Measurements from ENCODE around the gene MCMBP. TPM values are rescaled to one million over a fixed set of nuclear protein-coding genes. Genes with fewer than 3 reads are reported as not detected.

MCMBP gene
- polyA plus RNA-seq, 1 donor (not counting 4 experiments of a cell fraction or from before 2014, with no cell fraction given) = 74.4 TPM

- H3K4me2 ChIP-seq (ENCODE audit: control insufficient read depth, extremely low read depth, insufficient read depth, low read depth, low read length) = no peak overlapping the region
- no peak overlapping the region for H3K9ac ChIP-seq (ENCODE audit: control insufficient read depth, extremely low read depth, insufficient read depth, low read length)
- H3K27ac ChIP-seq (ENCODE audit: control insufficient read depth, insufficient read depth, low read length) = no peak overlapping the region
- peaks cover 0 to 6% of the 10 kb centered on the region in 2 experiments for H3K36me3 ChIP-seq (ENCODE audit: control insufficient read depth in 2 of 2, extremely low read depth in 1 of 2, insufficient read depth in 2 of 2, low read length in 2 of 2)
- H4K20me1 ChIP-seq (ENCODE audit: control insufficient read depth, extremely low read depth, insufficient read depth, low read length) = no peaks in the 10 kb centered on the region
- dilution Hi-C loops (cut with MboI; ENCODE audit: extremely low pct_ligation_motif_present, low sequenced_read_pairs) = no loop called here
- no peak overlapping the region for H3K4me3 ChIP-seq (ENCODE audit: control insufficient read depth in 2 of 3, extremely low read depth in 1 of 3, insufficient read depth in 2 of 3, low read depth in 1 of 3, low read length in 3 of 3)
- no peak for DNase-seq (ENCODE audit: low read depth, low spot score)
- TF ChIP-seq CTCF (optimal IDR thresholded peaks at IDR 0.05 in 1 of 3, IDR thresholded peaks at IDR 0.05 in 1 of 3, conservative IDR thresholded peaks at IDR 0.05 in 1 of 3; ENCODE audit: extremely low read depth in 1 of 3, insufficient read depth in 2 of 3, low read length in 3 of 3) (no peak), EZH2 (IDR thresholded peaks at IDR 0.05; ENCODE audit: low read length) (no peak)
- no peaks in the 10 kb centered on the region for H3K4me1 ChIP-seq (ENCODE audit: control insufficient read depth, extremely low read depth, insufficient read depth, low read length)
- no peaks in the 10 kb centered on the region for H3K27me3 ChIP-seq (ENCODE audit: control insufficient read depth, extremely low read depth, insufficient read depth, low read length)
- H3K9me1 ChIP-seq (ENCODE audit: control insufficient read depth, extremely low read depth, insufficient read depth, low read length) = no peaks in the 10 kb centered on the region
- H2AFZ ChIP-seq (ENCODE audit: control insufficient read depth, low read length) = no peak overlapping the region
- FAIRE-seq = no peak
- H3K9me3 ChIP-seq (ENCODE audit: control insufficient read depth, low read depth, low read length) = no peaks in the 10 kb centered on the region
- H3K79me2 ChIP-seq (ENCODE audit: control insufficient read depth, insufficient read depth, low read length) = no peaks in the 10 kb centered on the region
Observed at GRCh38 chr10:119803264-119803663, 69.4 kb downstream of the MCMBP start.

DNA sequence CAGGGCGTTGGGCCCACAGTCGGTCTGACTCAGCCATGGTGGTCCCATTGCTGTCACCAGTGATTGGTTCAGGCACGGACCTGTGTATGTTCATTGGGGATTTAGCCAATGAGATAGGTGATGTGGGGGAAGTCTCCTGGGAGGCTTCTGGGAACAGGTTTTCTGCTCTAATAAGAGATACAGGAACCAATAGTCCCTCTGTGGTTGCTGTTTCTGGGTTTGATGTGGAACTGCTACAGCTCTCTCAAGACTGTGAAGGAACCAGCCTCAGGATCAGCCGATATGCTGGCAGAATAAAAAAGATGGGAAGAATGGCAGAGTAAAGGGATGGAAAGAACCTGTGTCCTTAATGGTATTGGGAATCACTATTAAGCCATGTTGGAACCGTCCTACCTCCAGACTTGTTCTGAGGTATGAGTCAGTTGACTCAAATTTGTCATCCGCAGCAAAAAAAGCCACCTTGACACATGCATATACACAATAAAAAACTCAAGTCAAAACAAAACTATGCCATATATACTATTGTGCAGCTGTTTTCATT is 70.6 kb downstream of the MCMBP start:
- Histone ChIP-seq H3K4me2 (ENCODE audit: control insufficient read depth, extremely low read depth, insufficient read depth, low read depth, low read length) (no peak overlapping the region), H3K9ac (ENCODE audit: control insufficient read depth, extremely low read depth, insufficient read depth, low read length) (no peak overlapping the region), H4K20me1 (ENCODE audit: control insufficient read depth, extremely low read depth, insufficient read depth, low read length) (no peaks in the 10 kb centered on the region), H3K36me3 (ENCODE audit: control insufficient read depth in 2 of 2, extremely low read depth in 1 of 2, insufficient read depth in 2 of 2, low read length in 2 of 2) (peaks cover 0 to 5% of the 10 kb centered on the region in 2 experiments), H3K9me3 (ENCODE audit: control insufficient read depth, low read depth, low read length) (no peaks in the 10 kb centered on the region), H3K4me3 (ENCODE audit: control insufficient read depth in 2 of 3, extremely low read depth in 1 of 3, insufficient read depth in 2 of 3, low read depth in 1 of 3, low read length in 3 of 3) (no peak overlapping the region), H3K27me3 (ENCODE audit: control insufficient read depth, extremely low read depth, insufficient read depth, low read length) (no peaks in the 10 kb centered on the region), H3K4me1 (ENCODE audit: control insufficient read depth, extremely low read depth, insufficient read depth, low read length) (no peaks in the 10 kb centered on the region), H3K79me2 (ENCODE audit: control insufficient read depth, insufficient read depth, low read length) (no peaks in the 10 kb centered on the region), H2AFZ (ENCODE audit: control insufficient read depth, low read length) (no peak overlapping the region), H3K9me1 (ENCODE audit: control insufficient read depth, extremely low read depth, insufficient read depth, low read length) (no peaks in the 10 kb centered on the region), H3K27ac (ENCODE audit: control insufficient read depth, insufficient read depth, low read length) (no peak overlapping the region)
- no peak for FAIRE-seq
- DNase-seq (ENCODE audit: low read depth, low spot score) = no peak
- dilution Hi-C loops (cut with MboI; ENCODE audit: extremely low pct_ligation_motif_present, low sequenced_read_pairs) = no loop called here
- no peak for TF ChIP-seq CTCF (optimal IDR thresholded peaks at IDR 0.05 in 1 of 3, IDR thresholded peaks at IDR 0.05 in 1 of 3, conservative IDR thresholded peaks at IDR 0.05 in 1 of 3; ENCODE audit: extremely low read depth in 1 of 3, insufficient read depth in 2 of 3, low read length in 3 of 3)
- TF ChIP-seq EZH2 (IDR thresholded peaks at IDR 0.05; ENCODE audit: low read length) = no peak
